ENCODE data around the gene MYCBP2.
"Not testable (repeated sequence)": the region's sequence is repeated elsewhere in the genome, so short reads cannot be mapped to it uniquely, and the experiment has no call there.

Gene MYCBP2

GRCh38 chr13:77326905-77327604 lies at the start of gene MYCBP2:
Gene MYCBP2 (minus strand): TSS chr13:77327094. CDS start chr13:77326775, 319 bp downstream.
- peak; percentile 95 for DNase-seq (ENCODE audit: low read depth, low spot score)

- no peak for DNase-seq (ENCODE audit: low read depth, low spot score)
These were observed 48.7 kb upstream of the MYCBP2 start for GRCh38 chr13:77375560-77376108.

- no peak for DNase-seq (ENCODE audit: low read depth, low spot score)
These were observed 47.9 kb upstream of the MYCBP2 start for GRCh38 chr13:77374786-77375185.

GRCh38 chr13:77374339-77374738 lies 47.4 kb upstream of the MYCBP2 start:
- no peak for DNase-seq (ENCODE audit: low read depth, low spot score)

GRCh38 chr13:77373502-77373901 lies 46.6 kb upstream of the MYCBP2 start:
- DNase-seq (ENCODE audit: low read depth, low spot score), result no peak

GRCh38 chr13:77372275-77372674 lies 45.4 kb upstream of the MYCBP2 start:
- DNase-seq (ENCODE audit: low read depth, low spot score), result no peak

GRCh38 chr13:77370888-77371287 lies 44.0 kb upstream of the MYCBP2 start:
- no peak for DNase-seq (ENCODE audit: low read depth, low spot score)

GRCh38 chr13:77362166-77362565 lies 35.3 kb upstream of the MYCBP2 start:
- no peak for DNase-seq (ENCODE audit: low read depth, low spot score)

- DNase-seq (ENCODE audit: low read depth, low spot score), result no peak
These were observed 33.3 kb upstream of the MYCBP2 start for GRCh38 chr13:77360032-77360685.

- DNase-seq (ENCODE audit: low read depth, low spot score), result no peak
These were observed 32.3 kb upstream of the MYCBP2 start for GRCh38 chr13:77359171-77359570.

- DNase-seq (ENCODE audit: low read depth, low spot score), result no peak
These were observed 31.1 kb upstream of the MYCBP2 start for GRCh38 chr13:77358001-77358400.

- DNase-seq (ENCODE audit: low read depth, low spot score), result no peak
These were observed 29.3 kb upstream of the MYCBP2 start for GRCh38 chr13:77356155-77356554.

GRCh38 chr13:77353995-77354394 lies 27.1 kb upstream of the MYCBP2 start:
- DNase-seq (ENCODE audit: low read depth, low spot score), result no peak

- DNase-seq (ENCODE audit: low read depth, low spot score), result no peak
These were observed 24.4 kb upstream of the MYCBP2 start for GRCh38 chr13:77351315-77351714.

- no peak for DNase-seq (ENCODE audit: low read depth, low spot score)
These were observed 23.9 kb upstream of the MYCBP2 start for GRCh38 chr13:77350811-77351210.

GRCh38 chr13:77349365-77349764 lies 22.5 kb upstream of the MYCBP2 start:
- no peak for DNase-seq (ENCODE audit: low read depth, low spot score)

- DNase-seq (ENCODE audit: low read depth, low spot score), result not testable (repeated sequence)
These were observed 20.5 kb upstream of the MYCBP2 start for GRCh38 chr13:77347351-77347750.

GRCh38 chr13:77345150-77345780 lies 18.4 kb upstream of the MYCBP2 start:
- DNase-seq (ENCODE audit: low read depth, low spot score), result no peak

GRCh38 chr13:77343841-77344240 lies 16.9 kb upstream of the MYCBP2 start:
- DNase-seq (ENCODE audit: low read depth, low spot score), result no peak

- DNase-seq (ENCODE audit: low read depth, low spot score), result no peak
These were observed 12.5 kb upstream of the MYCBP2 start for GRCh38 chr13:77339408-77339807.

- DNase-seq (ENCODE audit: low read depth, low spot score), result no peak
These were observed 12.1 kb upstream of the MYCBP2 start for GRCh38 chr13:77338961-77339401.

- no peak for DNase-seq (ENCODE audit: low read depth, low spot score)
These were observed 11.4 kb upstream of the MYCBP2 start for GRCh38 chr13:77338329-77338728.
